HG03108 (cell line): ENCODE results near the gene SCYL1.

Source experiments
- ATAC-seq: cut with Tn5 transposase; IDR thresholded peaks from one replicate; pipeline ENCODE4 v1.9.1; 2021; ENCODE audit warnings: moderate library complexity; ENCODE audit not compliant: unreplicated experiment

Gene SCYL1

DNA sequence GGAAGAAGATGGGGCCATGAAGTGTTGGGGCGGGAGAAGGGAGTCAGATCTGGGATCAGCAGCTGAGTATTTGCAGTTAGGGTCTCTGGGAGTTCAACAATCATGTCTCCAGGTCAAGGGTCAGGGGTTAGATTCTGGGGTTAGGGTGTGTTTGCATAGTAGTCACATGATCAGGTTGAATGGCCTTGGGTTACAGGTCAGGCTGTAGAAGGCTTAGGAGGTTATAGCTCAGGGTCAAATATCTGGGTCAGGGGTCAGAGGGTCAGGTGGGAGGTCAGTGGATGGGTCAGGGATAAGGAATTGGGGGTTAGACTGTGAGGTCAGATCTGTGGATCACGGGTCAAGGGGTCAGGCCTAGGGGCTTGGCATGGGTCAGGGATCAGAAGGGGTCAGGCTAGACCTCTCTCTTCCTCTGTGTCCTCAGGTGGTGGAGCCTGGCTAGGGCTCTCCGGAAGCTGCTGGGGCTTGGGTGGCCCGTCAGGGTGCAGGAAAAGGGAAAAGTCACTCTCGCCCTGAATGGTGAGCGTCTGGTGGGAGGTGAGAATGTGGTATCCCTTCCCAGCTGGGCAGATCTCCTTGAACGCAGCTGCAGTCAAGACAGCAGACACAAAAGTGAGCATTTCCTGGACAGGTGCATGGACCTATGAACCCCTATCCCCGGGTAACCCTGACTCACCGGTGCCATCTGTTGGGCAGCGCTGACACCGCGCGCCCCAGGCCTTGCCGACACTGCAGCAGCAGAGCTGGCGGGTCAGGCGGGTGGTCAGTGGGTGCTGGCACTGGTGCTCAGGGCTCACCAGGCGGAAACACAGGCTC is 26.9 kb downstream of the SCYL1 start:
- peak; percentile 73 for ATAC-seq

DNA sequence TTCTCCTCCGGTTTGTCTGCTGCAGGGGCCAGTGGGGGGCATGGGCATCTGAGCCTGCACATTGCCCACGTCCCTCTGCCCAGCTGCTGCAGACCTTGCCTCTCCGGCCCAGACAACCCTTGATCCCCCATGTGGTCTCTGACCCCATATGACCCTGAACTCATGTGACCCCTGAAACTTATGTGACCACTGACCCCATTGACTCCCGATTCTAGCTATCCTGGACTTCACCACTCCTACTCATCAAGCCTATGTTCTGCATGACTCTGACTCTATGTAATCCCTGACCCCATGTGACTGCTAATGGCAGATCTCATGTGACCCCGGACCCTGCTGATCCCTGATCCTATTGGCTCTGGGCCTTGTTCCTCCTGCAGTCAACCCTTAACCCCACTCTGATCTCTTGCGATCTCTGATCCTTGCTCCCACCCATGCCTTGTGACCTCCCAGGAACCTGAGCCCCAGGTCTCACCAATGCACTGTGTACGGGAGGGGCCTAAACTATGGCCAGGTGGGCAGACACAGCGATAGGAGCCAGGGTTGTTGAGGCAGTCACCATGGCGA is 27.6 kb downstream of the SCYL1 start:
- no peak for ATAC-seq

GRCh38 chr11:65553301-65554001 is 28.6 kb downstream of the SCYL1 start:
- ATAC-seq = no peak

- no peak for ATAC-seq
Observed at GRCh38 chr11:65554057-65554818, 29.4 kb downstream of the SCYL1 start.

DNA sequence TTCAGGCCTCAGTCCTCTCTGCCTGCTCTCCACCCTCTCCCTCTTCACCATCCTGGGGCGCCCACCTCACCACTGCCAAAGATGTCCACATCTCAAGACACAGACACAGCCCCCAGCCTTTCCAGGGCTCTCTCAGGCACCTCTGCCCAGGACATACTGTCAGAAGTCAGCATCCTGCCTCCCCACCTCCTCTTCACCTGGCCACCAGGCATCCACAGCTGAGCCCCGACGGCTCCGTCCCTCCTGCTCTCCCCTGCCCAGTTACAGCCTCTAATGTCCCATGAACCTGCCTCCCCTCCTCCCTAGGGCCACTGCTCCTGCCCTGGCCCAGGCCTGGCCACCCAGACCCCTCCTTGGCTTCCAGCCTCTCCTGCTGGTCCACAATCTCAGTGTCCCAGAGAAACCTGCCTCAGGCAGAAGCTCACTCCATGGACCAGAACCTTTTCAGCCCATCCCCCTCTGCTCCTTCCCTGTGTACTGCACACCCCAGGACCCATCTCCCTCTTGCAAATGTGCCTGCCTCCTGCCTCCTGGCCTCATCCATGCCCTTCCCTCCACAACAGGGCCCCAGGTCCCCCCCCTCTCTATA is 30.1 kb downstream of the SCYL1 start:
- no peak for ATAC-seq

DNA sequence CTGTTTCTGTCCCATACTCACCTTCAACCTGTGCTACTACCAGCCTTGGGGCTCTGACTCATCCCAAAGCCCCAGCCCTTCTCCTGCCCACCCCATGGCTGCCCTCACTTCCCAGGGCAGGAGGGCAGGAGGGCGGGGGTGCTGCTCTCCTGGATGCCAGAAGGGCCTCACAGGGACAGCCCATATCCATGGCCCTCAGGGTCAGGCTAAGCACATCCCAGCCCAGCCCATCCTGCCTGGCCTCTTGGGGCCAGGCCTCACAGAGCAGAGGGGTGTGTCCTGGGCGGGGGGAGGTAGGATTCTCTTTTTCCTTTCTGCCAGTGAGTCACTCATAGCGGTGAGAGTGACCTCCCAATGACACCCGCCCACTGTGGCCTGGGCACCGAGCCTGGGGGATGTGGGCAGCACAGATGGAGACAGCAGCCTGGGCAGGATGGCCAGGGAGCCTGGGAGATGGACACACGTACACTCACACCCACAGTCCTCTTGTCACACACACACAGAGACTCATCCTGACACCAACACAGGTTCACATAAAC is 30.9 kb downstream of the SCYL1 start:
- ATAC-seq = no peak

DNA sequence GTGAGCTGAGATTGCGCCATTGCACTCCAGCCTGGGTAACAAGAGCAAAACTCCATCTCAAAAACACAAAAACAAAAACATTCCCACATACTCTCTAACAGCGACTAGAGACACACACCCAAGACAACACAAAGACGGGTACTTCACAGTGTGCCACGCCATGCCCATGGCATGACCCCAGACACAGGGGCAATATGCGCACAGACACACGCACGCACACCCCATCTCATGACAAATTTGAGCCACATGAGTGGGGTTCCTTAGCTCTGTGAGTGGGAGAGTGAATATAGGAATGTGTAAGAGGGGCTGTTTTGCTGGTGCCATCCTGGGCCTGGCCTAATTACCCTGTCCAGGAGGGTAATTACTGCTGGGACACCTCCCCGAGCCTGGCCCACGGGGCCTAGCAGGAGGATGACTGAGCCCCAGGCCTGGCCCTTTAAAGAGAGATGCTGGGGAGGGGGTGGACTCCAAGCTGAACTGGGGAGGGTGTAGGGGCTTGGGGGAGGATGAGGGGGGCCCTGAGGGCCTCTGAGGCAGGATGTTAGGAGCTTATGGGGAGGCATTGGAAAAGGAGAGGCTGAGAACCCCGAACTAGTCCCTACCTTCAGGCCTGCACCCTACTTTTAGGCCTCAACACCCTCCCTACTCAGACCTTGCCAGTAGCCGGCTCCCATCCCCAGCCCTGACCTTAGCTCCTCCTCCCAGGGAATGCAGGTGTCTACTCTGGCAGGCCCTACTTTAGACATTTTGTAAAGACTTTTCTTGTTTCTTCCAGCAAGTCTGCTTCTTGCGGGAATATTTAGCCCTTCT is 31.8 kb downstream of the SCYL1 start:
- ATAC-seq = no peak

DNA sequence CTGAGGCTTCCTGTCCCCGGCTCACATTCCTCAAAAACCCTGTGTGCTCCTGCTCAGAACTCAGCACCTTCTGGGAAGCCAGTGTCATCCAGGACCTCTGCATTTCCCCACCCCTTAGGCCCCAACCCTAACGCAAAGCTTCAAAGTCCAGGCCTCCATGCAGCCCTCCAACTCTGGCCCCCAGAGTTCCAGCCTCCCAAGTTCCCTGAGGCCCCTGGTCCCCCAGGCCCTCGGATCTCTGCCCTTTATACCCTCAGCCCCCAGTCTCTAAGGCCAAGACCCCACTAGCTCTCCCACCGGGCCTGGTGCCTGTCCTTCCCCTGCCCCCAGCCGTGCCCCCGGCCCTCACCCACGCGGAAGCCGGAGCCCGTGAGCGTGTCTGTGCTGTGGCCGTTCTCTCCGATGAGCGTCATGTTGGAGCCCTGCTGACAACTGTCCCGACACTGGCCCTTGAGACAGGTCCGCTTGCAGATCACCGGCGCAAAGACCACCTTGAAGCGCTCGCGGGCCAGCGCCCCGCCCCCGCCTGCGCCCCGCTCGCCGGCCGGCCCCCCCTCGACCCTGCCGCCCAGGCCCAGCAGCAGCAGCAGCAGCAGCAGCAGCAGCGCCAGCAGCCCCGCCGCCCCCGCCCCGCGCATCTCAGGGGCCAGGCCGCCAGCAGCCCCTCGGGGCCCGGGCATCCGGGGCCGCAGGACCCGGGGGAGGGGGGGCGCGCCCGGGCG is 32.6 kb downstream of the SCYL1 start:
- no peak for ATAC-seq

DNA sequence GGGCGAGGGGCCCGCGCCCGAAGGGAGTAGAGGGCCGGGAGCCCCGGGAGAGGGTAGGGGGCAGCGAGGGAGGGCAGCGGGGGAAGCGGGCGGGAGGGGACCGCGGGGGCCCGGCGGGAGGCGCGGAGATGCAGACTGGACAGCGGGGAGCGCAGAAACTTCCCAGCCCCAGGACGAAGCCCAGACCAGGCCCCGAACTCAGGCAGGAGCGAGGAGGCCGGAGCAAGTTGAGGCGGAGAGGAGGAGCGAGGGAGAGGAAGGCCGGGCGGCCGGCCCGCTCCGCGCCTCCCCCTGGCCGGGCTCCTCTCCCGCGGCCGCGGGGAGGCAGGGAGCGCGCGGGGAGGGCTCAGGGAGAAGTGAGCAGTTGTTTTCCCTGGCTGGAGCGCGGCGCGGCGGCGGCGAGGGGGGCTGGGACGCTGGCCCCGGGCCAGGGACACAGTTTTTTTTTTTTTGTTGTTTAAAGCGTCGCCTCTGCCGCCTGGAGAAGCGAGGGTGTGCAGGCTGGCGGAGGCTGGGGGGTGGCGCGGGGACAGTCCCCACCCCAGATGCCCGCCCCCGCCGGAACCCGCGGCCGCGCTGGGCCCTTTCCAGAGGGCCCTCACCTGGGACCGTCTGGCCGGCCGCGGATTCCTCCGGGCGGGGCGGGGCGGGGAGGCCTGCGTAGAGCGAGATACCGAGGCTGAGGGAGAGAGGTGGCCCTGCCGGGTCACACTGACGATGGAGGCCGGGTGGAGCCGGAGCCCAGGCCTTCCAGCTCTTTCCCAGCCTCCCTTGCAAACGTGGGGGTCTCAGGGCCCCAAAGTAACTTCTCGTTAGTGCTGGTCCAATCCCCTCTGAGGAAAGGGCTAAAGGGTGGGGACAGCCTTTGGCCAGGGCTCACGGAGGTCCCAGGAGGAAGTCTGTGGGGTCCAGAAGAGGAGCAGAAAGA is 33.4 kb downstream of the SCYL1 start, which contains the start of gene LTBP3:
Gene LTBP3, minus strand, starts transcription at position 358 of the 928 bp plus-strand sequence. CDS start 400 bp downstream, outside the sequence.
- no peak for ATAC-seq

GRCh38 chr11:65558930-65559509 is 34.1 kb downstream of the SCYL1 start:
- ATAC-seq = no peak

DNA sequence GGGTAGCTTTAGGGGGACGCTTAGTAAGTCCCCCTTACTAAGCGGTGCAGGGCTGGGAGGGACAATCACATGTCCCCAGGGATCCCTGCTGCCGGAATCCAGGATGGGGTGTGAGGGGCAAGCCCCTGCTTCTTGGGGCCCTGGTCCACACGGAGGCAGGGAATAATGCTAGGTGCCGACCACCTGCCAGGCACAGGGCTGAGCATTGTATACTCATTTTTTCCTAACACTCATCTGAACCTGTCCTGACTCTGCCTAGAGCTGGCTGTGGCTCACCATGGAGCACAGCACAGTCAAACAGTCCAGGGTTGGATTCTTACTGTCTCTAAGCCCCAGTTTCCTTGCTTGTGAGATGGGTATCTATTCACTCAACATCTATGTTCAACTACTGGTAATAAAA is 34.7 kb downstream of the SCYL1 start:
- ATAC-seq = no peak

GRCh38 chr11:65559951-65560537 is 35.2 kb downstream of the SCYL1 start:
- ATAC-seq = no peak

GRCh38 chr11:65560555-65561418 is 35.9 kb downstream of the SCYL1 start:
- no peak for ATAC-seq

GRCh38 chr11:65562020-65562419 is 37.1 kb downstream of the SCYL1 start:
- no peak for ATAC-seq

- no peak for ATAC-seq
Observed at GRCh38 chr11:65562788-65563187, 37.9 kb downstream of the SCYL1 start.

DNA sequence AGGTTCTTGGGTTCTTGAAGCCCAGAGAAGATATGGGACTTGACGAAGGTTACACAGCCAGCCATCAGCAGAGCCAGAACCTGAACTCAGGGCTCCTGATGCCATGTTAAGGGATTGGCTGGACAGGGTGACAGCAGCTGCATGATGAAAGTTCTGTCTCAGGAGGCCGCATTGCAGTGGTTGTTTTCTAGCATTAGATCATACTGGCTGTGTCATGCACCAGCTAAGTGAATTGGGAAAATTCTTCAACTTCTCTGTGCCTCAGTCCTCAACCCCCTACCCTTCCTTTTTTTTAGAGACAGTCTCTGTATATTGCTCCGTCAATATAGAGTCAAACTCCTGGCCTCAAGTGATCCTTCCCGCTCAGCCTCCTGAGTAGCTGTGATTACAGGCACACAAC is 38.7 kb downstream of the SCYL1 start:
- no peak for ATAC-seq
